ENCODE data around the gene ERC1.
A peak's percentile ranks its signal among the peaks of the same experiment; 100 is the strongest.

ERC1 gene

DNA sequence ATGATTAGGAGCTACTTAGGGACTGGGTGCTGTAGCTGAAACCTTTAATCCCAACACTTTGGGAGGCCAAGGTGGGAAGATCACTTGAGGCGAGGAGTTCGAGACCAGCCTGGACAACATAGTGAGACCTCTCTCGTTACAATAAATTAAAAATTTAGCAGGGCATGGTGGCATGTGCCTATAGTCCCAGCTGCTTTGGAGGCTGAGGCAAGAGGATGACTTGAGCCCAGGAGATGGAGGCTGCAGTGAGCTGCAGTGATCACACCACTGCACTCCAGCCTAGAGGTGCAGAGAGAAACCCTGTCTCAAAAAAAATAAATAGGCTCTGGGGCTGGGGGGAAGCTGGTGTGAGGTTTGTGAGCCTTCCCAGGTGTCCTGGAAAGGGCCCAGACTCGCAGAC lies 506.1 kb downstream of the ERC1 start:
- H3K14ac ChIP-seq (ENCODE audit: low read length in 2 of 2): no peak overlapping the region
- H3K4me3 ChIP-seq (ENCODE audit: insufficient read depth in 1 of 2, low read depth in 1 of 2, low read length in 2 of 2): no peak overlapping the region
- no peaks in the 10 kb centered on the region for H3K27me3 ChIP-seq (ENCODE audit: control insufficient read depth in 1 of 2, insufficient read depth in 1 of 2, low read length in 2 of 2)
- no peak overlapping the region for H3K4me2 ChIP-seq (ENCODE audit: low read length, poor library complexity, severe bottlenecking)
- H3K18ac ChIP-seq (ENCODE audit: low read depth in 1 of 2, low read length in 2 of 2): no peak overlapping the region
- H3K79me1 ChIP-seq (replicated peaks; ENCODE audit: low read length, poor library complexity, severe bottlenecking): peaks cover 2% of the 10 kb centered on the region
- H3K27ac ChIP-seq (ENCODE audit: low read length, poor library complexity, severe bottlenecking): no peak overlapping the region
- H3K36me3 ChIP-seq (ENCODE audit: control insufficient read depth in 1 of 2, insufficient read depth in 2 of 2, low read depth in 1 of 2, low read length in 2 of 2): peaks cover 16 to 31% of the 10 kb centered on the region in 2 experiments
- no peaks in the 10 kb centered on the region for H3K9me3 ChIP-seq (ENCODE audit: control insufficient read depth, low read length)
- no peak overlapping the region for H3K4ac ChIP-seq (ENCODE audit: low read depth in 1 of 2, low read length in 2 of 2)
- no peak overlapping the region for H4K91ac ChIP-seq (ENCODE audit: low read length)
- no peak overlapping the region for H2AFZ ChIP-seq (ENCODE audit: low read depth, low read length)
- 95% methylated on average over 4 of the region's 4 CpGs for WGBS
- no peak for DNase-seq
- H4K8ac ChIP-seq (ENCODE audit: low read length): no peak overlapping the region
- H2BK5ac ChIP-seq (ENCODE audit: low read depth, low read length, poor library complexity, severe bottlenecking): no peak overlapping the region
- H2BK12ac ChIP-seq (ENCODE audit: low read length in 2 of 2): no peak overlapping the region
- peak overlapping the region; percentile 66 for H3K9ac ChIP-seq (ENCODE audit: low read length)
- no peak overlapping the region for H2BK120ac ChIP-seq (ENCODE audit: low read depth, low read length)
- H2BK15ac ChIP-seq (ENCODE audit: low read depth, poor library complexity, severe bottlenecking): peak overlapping the region; percentile 7
- H3K23ac ChIP-seq (ENCODE audit: low read length in 2 of 2): no peak overlapping the region
- H3K4me1 ChIP-seq (ENCODE audit: control insufficient read depth, insufficient read depth, low read depth, low read length): peaks cover 31% of the 10 kb centered on the region
- H2AK5ac ChIP-seq (ENCODE audit: low read length, severe bottlenecking): no peak overlapping the region

- Histone ChIP-seq H3K18ac (ENCODE audit: low read depth in 1 of 2, low read length in 2 of 2) (no peak overlapping the region), H2BK120ac (ENCODE audit: low read depth, low read length) (no peak overlapping the region), H3K4ac (ENCODE audit: low read depth in 1 of 2, low read length in 2 of 2) (no peak overlapping the region), H2AFZ (ENCODE audit: low read depth, low read length) (no peak overlapping the region), H3K4me3 (ENCODE audit: insufficient read depth in 1 of 2, low read depth in 1 of 2, low read length in 2 of 2) (no peak overlapping the region), H2BK12ac (ENCODE audit: low read length in 2 of 2) (no peak overlapping the region), H3K27ac (ENCODE audit: low read length, poor library complexity, severe bottlenecking) (no peak overlapping the region), H3K9me3 (ENCODE audit: control insufficient read depth, low read length) (no peaks in the 10 kb centered on the region), H4K8ac (ENCODE audit: low read length) (no peak overlapping the region), H2BK15ac (ENCODE audit: low read depth, poor library complexity, severe bottlenecking) (no peak overlapping the region), H3K9ac (ENCODE audit: low read length) (no peak overlapping the region), H3K36me3 (ENCODE audit: control insufficient read depth in 1 of 2, insufficient read depth in 2 of 2, low read depth in 1 of 2, low read length in 2 of 2) (peaks cover 8 to 27% of the 10 kb centered on the region in 2 experiments), H2AK5ac (ENCODE audit: low read length, severe bottlenecking) (no peak overlapping the region), H3K27me3 (ENCODE audit: control insufficient read depth in 1 of 2, insufficient read depth in 1 of 2, low read length in 2 of 2) (no peaks in the 10 kb centered on the region), H4K91ac (ENCODE audit: low read length) (no peak overlapping the region), H3K4me2 (ENCODE audit: low read length, poor library complexity, severe bottlenecking) (no peak overlapping the region), H3K79me1 (replicated peaks; ENCODE audit: low read length, poor library complexity, severe bottlenecking) (peaks cover 2% of the 10 kb centered on the region), H3K14ac (ENCODE audit: low read length in 2 of 2) (no peak overlapping the region), H2BK5ac (ENCODE audit: low read depth, low read length, poor library complexity, severe bottlenecking) (no peak overlapping the region), H3K23ac (ENCODE audit: low read length in 2 of 2) (no peak overlapping the region), H3K4me1 (ENCODE audit: control insufficient read depth, insufficient read depth, low read depth, low read length) (peaks cover 31% of the 10 kb centered on the region)
- 87% methylated on average over 18 of the region's 18 CpGs for WGBS
- DNase-seq: no peak
Observed at GRCh38 chr12:1498199-1498740, 507.2 kb downstream of the ERC1 start.

DNA sequence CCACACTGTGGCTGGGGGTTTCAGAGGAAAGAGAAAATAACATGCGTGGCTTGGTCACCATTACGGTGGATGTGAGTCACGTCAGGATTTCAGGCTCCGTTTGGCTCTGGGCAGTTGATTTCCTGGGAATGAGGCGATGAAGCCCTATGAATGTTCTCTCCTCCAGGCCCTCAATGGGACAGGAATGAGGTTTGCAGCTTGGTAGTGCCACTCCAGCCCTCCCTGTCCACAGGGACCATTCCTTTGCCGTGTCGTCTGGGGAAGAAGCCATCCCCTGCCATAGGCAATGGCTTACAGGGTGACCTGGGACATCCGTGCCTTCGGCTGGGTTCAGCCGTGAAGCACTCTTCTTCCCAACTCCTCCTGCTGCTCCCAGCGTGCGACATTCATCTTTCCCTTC lies 508.3 kb downstream of the ERC1 start:
- H3K18ac ChIP-seq (ENCODE audit: low read depth in 1 of 2, low read length in 2 of 2): peak overlapping the region; percentile 11 to 64
- H3K27me3 ChIP-seq (ENCODE audit: control insufficient read depth in 1 of 2, insufficient read depth in 1 of 2, low read length in 2 of 2): no peaks in the 10 kb centered on the region
- peak overlapping the region; percentile 86 for H4K8ac ChIP-seq (ENCODE audit: low read length)
- no peaks in the 10 kb centered on the region for H3K9me3 ChIP-seq (ENCODE audit: control insufficient read depth, low read length)
- no peak for DNase-seq
- H3K79me1 ChIP-seq (replicated peaks; ENCODE audit: low read length, poor library complexity, severe bottlenecking): peaks cover 2% of the 10 kb centered on the region
- H3K27ac ChIP-seq (ENCODE audit: low read length, poor library complexity, severe bottlenecking): no peak overlapping the region
- H2BK12ac ChIP-seq (ENCODE audit: low read length in 2 of 2): peak overlapping the region; percentile 29 to 68
- H3K9ac ChIP-seq (ENCODE audit: low read length): no peak overlapping the region
- H2AFZ ChIP-seq (ENCODE audit: low read depth, low read length): no peak overlapping the region
- WGBS: 93% methylated on average over 12 of the region's 12 CpGs
- H3K4me3 ChIP-seq (ENCODE audit: insufficient read depth in 1 of 2, low read depth in 1 of 2, low read length in 2 of 2): no peak overlapping the region
- H3K4me2 ChIP-seq (ENCODE audit: low read length, poor library complexity, severe bottlenecking): no peak overlapping the region
- H3K4ac ChIP-seq (ENCODE audit: low read depth in 1 of 2, low read length in 2 of 2): peak overlapping the region in 1 of 2 experiments; percentile 35
- no peak overlapping the region for H2BK5ac ChIP-seq (ENCODE audit: low read depth, low read length, poor library complexity, severe bottlenecking)
- H2BK15ac ChIP-seq (ENCODE audit: low read depth, poor library complexity, severe bottlenecking): peak overlapping the region; percentile 62
- no peak overlapping the region for H2BK120ac ChIP-seq (ENCODE audit: low read depth, low read length)
- H3K23ac ChIP-seq (ENCODE audit: low read length in 2 of 2): no peak overlapping the region
- H3K4me1 ChIP-seq (ENCODE audit: control insufficient read depth, insufficient read depth, low read depth, low read length): peaks cover 31% of the 10 kb centered on the region
- H2AK5ac ChIP-seq (ENCODE audit: low read length, severe bottlenecking): no peak overlapping the region
- H3K36me3 ChIP-seq (ENCODE audit: control insufficient read depth in 1 of 2, insufficient read depth in 2 of 2, low read depth in 1 of 2, low read length in 2 of 2): peaks cover 0 to 25% of the 10 kb centered on the region in 2 experiments
- H3K14ac ChIP-seq (ENCODE audit: low read length in 2 of 2): no peak overlapping the region
- peak overlapping the region; percentile 96 for H4K91ac ChIP-seq (ENCODE audit: low read length)

GRCh38 chr12:1500095-1500801 lies 509.2 kb downstream of the ERC1 start:
- H3K79me1 ChIP-seq (replicated peaks; ENCODE audit: low read length, poor library complexity, severe bottlenecking): peaks cover 2% of the 10 kb centered on the region
- H3K4me1 ChIP-seq (ENCODE audit: control insufficient read depth, insufficient read depth, low read depth, low read length): peaks cover 33% of the 10 kb centered on the region
- no peak overlapping the region for H3K4me2 ChIP-seq (ENCODE audit: low read length, poor library complexity, severe bottlenecking)
- H3K18ac ChIP-seq (ENCODE audit: low read depth in 1 of 2, low read length in 2 of 2): peak overlapping the region; percentile 34 to 76
- 76% methylated on average over 36 of the region's 36 CpGs for WGBS
- H2BK120ac ChIP-seq (ENCODE audit: low read depth, low read length): no peak overlapping the region
- no peak overlapping the region for H3K4me3 ChIP-seq (ENCODE audit: insufficient read depth in 1 of 2, low read depth in 1 of 2, low read length in 2 of 2)
- peak overlapping the region; percentile 5 for H4K8ac ChIP-seq (ENCODE audit: low read length)
- H3K14ac ChIP-seq (ENCODE audit: low read length in 2 of 2): peak overlapping the region in 1 of 2 experiments; percentile 23
- DNase-seq: peak; percentile 79
- peak overlapping the region in 1 of 2 experiments; percentile 82 for H2BK12ac ChIP-seq (ENCODE audit: low read length in 2 of 2)
- H3K27me3 ChIP-seq (ENCODE audit: control insufficient read depth in 1 of 2, insufficient read depth in 1 of 2, low read length in 2 of 2): no peaks in the 10 kb centered on the region
- H3K36me3 ChIP-seq (ENCODE audit: control insufficient read depth in 1 of 2, insufficient read depth in 2 of 2, low read depth in 1 of 2, low read length in 2 of 2): peaks cover 0 to 20% of the 10 kb centered on the region in 2 experiments
- H2BK15ac ChIP-seq (ENCODE audit: low read depth, poor library complexity, severe bottlenecking): no peak overlapping the region
- H3K9ac ChIP-seq (ENCODE audit: low read length): no peak overlapping the region
- peak overlapping the region; percentile 8 for H2AFZ ChIP-seq (ENCODE audit: low read depth, low read length)
- no peak overlapping the region for H2BK5ac ChIP-seq (ENCODE audit: low read depth, low read length, poor library complexity, severe bottlenecking)
- peak overlapping the region in 1 of 2 experiments; percentile 54 for H3K4ac ChIP-seq (ENCODE audit: low read depth in 1 of 2, low read length in 2 of 2)
- peak overlapping the region; percentile 33 for H2AK5ac ChIP-seq (ENCODE audit: low read length, severe bottlenecking)
- peak overlapping the region; percentile 40 for H4K91ac ChIP-seq (ENCODE audit: low read length)
- no peak overlapping the region for H3K23ac ChIP-seq (ENCODE audit: low read length in 2 of 2)
- no peak overlapping the region for H3K27ac ChIP-seq (ENCODE audit: low read length, poor library complexity, severe bottlenecking)
- H3K9me3 ChIP-seq (ENCODE audit: control insufficient read depth, low read length): no peaks in the 10 kb centered on the region

Measured in mesenchymal stem cell (in vitro differentiated cells and primary cell).